Osteocyte (in vitro differentiated cells): ENCODE measurements around the gene EPS15. TPM values are rescaled to one million over a fixed set of nuclear protein-coding genes. Genes with fewer than 3 reads are reported as not detected.

Source experiments
- DNase-seq: peaks from one replicate; pipeline ENCODE4 v3.0.0; 2021; ENCODE audit warnings: mixed read lengths; ENCODE audit not compliant: unreplicated experiment; ENCODE audit errors: extremely low spot score
- H3K27ac Mint-ChIP-seq: one replicate; pipeline ENCODE4 v1.8.0; 2021; ENCODE audit warnings: mild to moderate bottlenecking, mixed read lengths; ENCODE audit not compliant: unreplicated experiment
- H3K27me3 Mint-ChIP-seq: one replicate; pipeline ENCODE4 v1.8.0; 2021; ENCODE audit warnings: mixed read lengths; ENCODE audit not compliant: unreplicated experiment
- H3K36me3 Mint-ChIP-seq: one replicate; pipeline ENCODE4 v1.8.0; 2021; ENCODE audit warnings: mixed read lengths; ENCODE audit not compliant: unreplicated experiment
- H3K4me1 Mint-ChIP-seq: one replicate; pipeline ENCODE4 v1.8.0; 2021; ENCODE audit warnings: mixed read lengths; ENCODE audit not compliant: unreplicated experiment
- H3K4me3 Mint-ChIP-seq: one replicate; pipeline ENCODE4 v1.8.0; 2021; ENCODE audit warnings: mild to moderate bottlenecking, moderate library complexity, mixed read lengths; ENCODE audit not compliant: unreplicated experiment
- H3K9me3 Mint-ChIP-seq: one replicate; pipeline ENCODE4 v1.8.0; 2021; ENCODE audit warnings: mixed read lengths; ENCODE audit not compliant: unreplicated experiment
- total RNA-seq: library from RNA; stranded (reverse); gene quantifications from 2 replicates; pipeline ENCODE4 v1.2.1, GENCODE V29; 2021
- TF ChIP-seq, protein P1 (sequence below): fragments of 200-600 bp; sonication (generic); IDR thresholded peaks from 2 replicates; pipeline ENCODE4 v1.5.0; 2021; ENCODE audit warnings: antibody characterized with exemption, mild to moderate bottlenecking, moderate library complexity

The EPS15 gene
- total RNA-seq, 1 donor from 2014 or later, result 62.4 TPM

GRCh38 chr1:51309291-51309690 is 209.8 kb downstream of the EPS15 start:
- TF ChIP-seq, protein P1, sequence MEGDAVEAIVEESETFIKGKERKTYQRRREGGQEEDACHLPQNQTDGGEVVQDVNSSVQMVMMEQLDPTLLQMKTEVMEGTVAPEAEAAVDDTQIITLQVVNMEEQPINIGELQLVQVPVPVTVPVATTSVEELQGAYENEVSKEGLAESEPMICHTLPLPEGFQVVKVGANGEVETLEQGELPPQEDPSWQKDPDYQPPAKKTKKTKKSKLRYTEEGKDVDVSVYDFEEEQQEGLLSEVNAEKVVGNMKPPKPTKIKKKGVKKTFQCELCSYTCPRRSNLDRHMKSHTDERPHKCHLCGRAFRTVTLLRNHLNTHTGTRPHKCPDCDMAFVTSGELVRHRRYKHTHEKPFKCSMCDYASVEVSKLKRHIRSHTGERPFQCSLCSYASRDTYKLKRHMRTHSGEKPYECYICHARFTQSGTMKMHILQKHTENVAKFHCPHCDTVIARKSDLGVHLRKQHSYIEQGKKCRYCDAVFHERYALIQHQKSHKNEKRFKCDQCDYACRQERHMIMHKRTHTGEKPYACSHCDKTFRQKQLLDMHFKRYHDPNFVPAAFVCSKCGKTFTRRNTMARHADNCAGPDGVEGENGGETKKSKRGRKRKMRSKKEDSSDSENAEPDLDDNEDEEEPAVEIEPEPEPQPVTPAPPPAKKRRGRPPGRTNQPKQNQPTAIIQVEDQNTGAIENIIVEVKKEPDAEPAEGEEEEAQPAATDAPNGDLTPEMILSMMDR, result no peak
- DNase-seq, result no peak
- H3K4me3 Mint-ChIP-seq, result no peak overlapping the region
- no peaks in the 10 kb centered on the region for H3K27me3 Mint-ChIP-seq
- H3K9me3 Mint-ChIP-seq, result no peaks in the 10 kb centered on the region
- H3K36me3 Mint-ChIP-seq, result no peaks in the 10 kb centered on the region
- H3K4me1 Mint-ChIP-seq, result peaks cover 8% of the 10 kb centered on the region
- H3K27ac Mint-ChIP-seq, result no peak overlapping the region

GRCh38 chr1:51308636-51309035 is 210.4 kb downstream of the EPS15 start:
- TF ChIP-seq, protein P1, result no peak
- Mint-ChIP-seq H3K4me1 (peaks cover 9% of the 10 kb centered on the region), H3K4me3 (no peak overlapping the region), H3K36me3 (no peaks in the 10 kb centered on the region), H3K27me3 (no peaks in the 10 kb centered on the region), H3K27ac (no peak overlapping the region), H3K9me3 (no peaks in the 10 kb centered on the region)
- DNase-seq, result no peak

- H3K4me1 Mint-ChIP-seq, result peaks cover 13% of the 10 kb centered on the region
- no peaks in the 10 kb centered on the region for H3K36me3 Mint-ChIP-seq
- no peaks in the 10 kb centered on the region for H3K9me3 Mint-ChIP-seq
- no peak overlapping the region for H3K4me3 Mint-ChIP-seq
- TF ChIP-seq, protein P1, result no peak
- H3K27ac Mint-ChIP-seq, result no peak overlapping the region
- no peaks in the 10 kb centered on the region for H3K27me3 Mint-ChIP-seq
- no peak for DNase-seq
Measured at GRCh38 chr1:51306950-51307349, 212.1 kb downstream of the EPS15 start.

DNA sequence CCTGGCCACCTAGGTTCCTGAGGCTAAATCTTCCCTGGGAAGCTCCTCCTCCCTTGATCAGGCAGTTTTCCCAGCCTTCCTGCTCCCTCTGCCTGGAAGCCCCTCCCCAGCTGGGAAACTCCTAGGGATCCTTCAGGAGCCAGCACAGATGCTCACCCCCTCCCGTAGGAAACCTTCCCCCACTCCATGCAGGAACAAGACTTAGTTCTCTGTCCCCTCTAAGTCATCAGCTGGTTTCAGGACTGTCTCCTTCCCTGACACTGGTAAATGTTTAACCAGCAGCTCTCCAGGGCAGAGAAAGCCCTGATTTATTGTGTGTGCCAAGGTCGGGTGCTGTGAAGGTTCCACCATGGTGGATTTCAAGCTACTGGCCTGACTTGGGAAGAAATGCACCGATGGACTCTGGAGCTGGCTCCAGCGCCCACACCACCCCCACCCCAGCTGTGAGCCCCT is 213.7 kb downstream of the EPS15 start:
- no peaks in the 10 kb centered on the region for H3K9me3 Mint-ChIP-seq
- TF ChIP-seq, protein P1, result no peak
- H3K4me3 Mint-ChIP-seq, result no peak overlapping the region
- peaks cover 13% of the 10 kb centered on the region for H3K4me1 Mint-ChIP-seq
- H3K36me3 Mint-ChIP-seq, result no peaks in the 10 kb centered on the region
- no peaks in the 10 kb centered on the region for H3K27me3 Mint-ChIP-seq
- no peak overlapping the region for H3K27ac Mint-ChIP-seq
- no peak for DNase-seq

DNA sequence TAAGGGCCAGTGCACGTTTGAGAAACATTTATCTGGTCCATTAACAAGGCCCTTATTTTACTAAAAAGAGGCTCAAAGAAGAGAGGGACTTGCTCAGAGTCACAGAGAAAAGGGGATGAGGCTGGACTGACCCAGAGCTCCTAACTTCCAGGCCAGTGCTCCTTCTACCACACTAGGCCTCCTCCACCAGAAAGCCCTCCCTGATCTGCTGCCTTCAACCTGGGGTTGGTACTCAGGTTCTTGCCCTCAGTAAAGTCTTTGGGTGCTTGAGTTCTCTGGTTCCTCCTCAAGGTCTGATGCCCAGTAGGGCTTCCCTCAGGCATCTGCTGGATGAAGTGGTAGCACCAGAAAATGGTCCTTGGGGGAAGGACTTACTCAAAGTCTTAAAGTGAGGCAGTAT is 214.7 kb downstream of the EPS15 start:
- no peak overlapping the region for H3K4me3 Mint-ChIP-seq
- H3K27me3 Mint-ChIP-seq, result no peaks in the 10 kb centered on the region
- DNase-seq, result no peak
- H3K4me1 Mint-ChIP-seq, result peaks cover 13% of the 10 kb centered on the region
- TF ChIP-seq, protein P1, result no peak
- no peaks in the 10 kb centered on the region for H3K36me3 Mint-ChIP-seq
- H3K27ac Mint-ChIP-seq, result peak overlapping the region; percentile 88
- H3K9me3 Mint-ChIP-seq, result no peaks in the 10 kb centered on the region

Other genes with a start within 250 kb of the EPS15 start
- 0.73 and 1.3 TPM in 2 replicates for gene TTC39A, start 188.7 kb downstream of the EPS15 start, total RNA-seq
- gene OSBPL9, start 97.8 kb upstream of the EPS15 start, total RNA-seq, result 103 and 107 TPM in 2 replicates